Cardiac muscle cell (in vitro differentiated cells and primary cell): ENCODE measurements around the gene FAM153A. TPM values are rescaled to one million over a fixed set of nuclear protein-coding genes. Genes with fewer than 3 reads are reported as not detected.
"Not testable (repeated sequence)": the region's sequence is repeated elsewhere in the genome, so short reads cannot be mapped to it uniquely, and the experiment has no call there.

Experiments
- DNase-seq, 2 donors: peaks; one replicate each; pipeline versions ENCODE4 v3.0.0 to v3.0.0-alpha.2; 2010 to 2017; ENCODE audit warnings: low read depth in 1 of 2, low spot score in 1 of 2
- H3K27ac ChIP-seq: fragments of 200-600 bp; sonication (generic); 2 replicates; pipeline ENCODE4 v1.5.1; 2016
- H3K27me3 ChIP-seq: fragments of 200-600 bp; sonication (generic); 2 replicates; pipeline ENCODE4 v1.6.0; 2016; ENCODE audit warnings: control low read depth
- H3K36me3 ChIP-seq: fragments of 200-600 bp; sonication (generic); 2 replicates; pipeline ENCODE4 v1.5.1; 2016; ENCODE audit warnings: control low read depth
- H3K4me1 ChIP-seq: fragments of 200-600 bp; sonication (generic); 2 replicates; pipeline ENCODE4 v1.8.1; 2017; ENCODE audit warnings: low read depth, mild to moderate bottlenecking, mixed run types
- H3K4me3 ChIP-seq: fragments of 200-600 bp; sonication (generic); 2 replicates; pipeline ENCODE4 v1.5.1; 2016; ENCODE audit warnings: mild to moderate bottlenecking
- H3K9me3 ChIP-seq: fragments of 200-600 bp; sonication (generic); 2 replicates; pipeline ENCODE4 v1.5.1; 2017; ENCODE audit warnings: low read depth, mild to moderate bottlenecking, control low read depth
- polyA plus RNA-seq: library from polyadenylated mRNA; unstranded; fragments of >200 nt; fragmentation: Nextera tagmentation; extraction: Ambion mirVana; gene quantifications from 2 replicates; pipeline ENCODE4 v1.2.1, GENCODE V29; 2016
- total RNA-seq: library from RNA; depleted of rRNA; stranded (reverse); fragments of >200 nt; gene quantifications from 2 replicates; pipeline ENCODE4 v1.2.3, GENCODE V29; 2016

FAM153A gene
- total and polyA plus RNA-seq, 2 experiments from 2014 or later, result 6.6 to 12.6 TPM

GRCh38 chr5:177793272-177793671, 10.6 kb upstream of the FAM153A start:
- not testable (repeated sequence) for DNase-seq, H3K36me3 ChIP-seq, H3K9me3 ChIP-seq, H3K4me1 ChIP-seq, H3K4me3 ChIP-seq, H3K27ac ChIP-seq, H3K27me3 ChIP-seq

- H3K36me3 ChIP-seq, H3K9me3 ChIP-seq, H3K27ac ChIP-seq, H3K4me3 ChIP-seq, DNase-seq, H3K27me3 ChIP-seq, H3K4me1 ChIP-seq: not testable (repeated sequence)
Measured at GRCh38 chr5:177791649-177792048, 8.9 kb upstream of the FAM153A start.

GRCh38 chr5:177782169-177782568, 530 bp downstream of the FAM153A start:
- not testable (repeated sequence) for H3K4me1 ChIP-seq, H3K9me3 ChIP-seq, H3K4me3 ChIP-seq, H3K36me3 ChIP-seq, H3K27me3 ChIP-seq, DNase-seq, H3K27ac ChIP-seq

GRCh38 chr5:177771206-177771605, 11.5 kb downstream of the FAM153A start:
- not testable (repeated sequence) for H3K4me1 ChIP-seq, H3K27ac ChIP-seq, H3K4me3 ChIP-seq, H3K36me3 ChIP-seq, H3K9me3 ChIP-seq, H3K27me3 ChIP-seq
- DNase-seq, result peak in 1 of 2 donors; percentile 68

- H3K36me3 ChIP-seq, H3K9me3 ChIP-seq, H3K4me1 ChIP-seq, DNase-seq, H3K4me3 ChIP-seq, H3K27me3 ChIP-seq, H3K27ac ChIP-seq: not testable (repeated sequence)
Measured at GRCh38 chr5:177770646-177771045, 12.1 kb downstream of the FAM153A start.

GRCh38 chr5:177763737-177764508, 18.8 kb downstream of the FAM153A start:
- not testable (repeated sequence) for DNase-seq, H3K36me3 ChIP-seq, H3K27me3 ChIP-seq, H3K27ac ChIP-seq, H3K9me3 ChIP-seq, H3K4me3 ChIP-seq, H3K4me1 ChIP-seq

GRCh38 chr5:177760954-177761353, 21.7 kb downstream of the FAM153A start:
- not testable (repeated sequence) for H3K27me3 ChIP-seq, DNase-seq, H3K36me3 ChIP-seq, H3K4me1 ChIP-seq, H3K27ac ChIP-seq, H3K4me3 ChIP-seq, H3K9me3 ChIP-seq

- H3K36me3 ChIP-seq, DNase-seq, H3K27me3 ChIP-seq, H3K4me3 ChIP-seq, H3K4me1 ChIP-seq, H3K27ac ChIP-seq, H3K9me3 ChIP-seq: not testable (repeated sequence)
Measured at GRCh38 chr5:177747354-177747753, 35.3 kb downstream of the FAM153A start.

GRCh38 chr5:177724858-177725257, 57.8 kb downstream of the FAM153A start:
- not testable (repeated sequence) for H3K4me1 ChIP-seq, H3K27ac ChIP-seq, H3K4me3 ChIP-seq, H3K36me3 ChIP-seq, H3K9me3 ChIP-seq, DNase-seq, H3K27me3 ChIP-seq

- not testable (repeated sequence) for H3K4me3 ChIP-seq, H3K27ac ChIP-seq, H3K9me3 ChIP-seq, H3K27me3 ChIP-seq, DNase-seq, H3K36me3 ChIP-seq, H3K4me1 ChIP-seq
Measured at GRCh38 chr5:177723831-177724485, 58.7 kb downstream of the FAM153A start.

GRCh38 chr5:177722829-177723228, 59.9 kb downstream of the FAM153A start:
- not testable (repeated sequence) for H3K4me1 ChIP-seq, H3K36me3 ChIP-seq, H3K27ac ChIP-seq, H3K9me3 ChIP-seq, DNase-seq, H3K27me3 ChIP-seq, H3K4me3 ChIP-seq

GRCh38 chr5:177719989-177720388, 62.7 kb downstream of the FAM153A start:
- not testable (repeated sequence) for H3K9me3 ChIP-seq

GRCh38 chr5:177715423-177715822, 67.3 kb downstream of the FAM153A start:
- not testable (repeated sequence) for H3K36me3 ChIP-seq, H3K27me3 ChIP-seq, H3K27ac ChIP-seq, H3K4me3 ChIP-seq, H3K4me1 ChIP-seq, H3K9me3 ChIP-seq, DNase-seq

More at GRCh38 chr5:177719989-177720388, 62.7 kb downstream of the FAM153A start:
- H3K27me3 ChIP-seq, H3K27ac ChIP-seq, H3K4me3 ChIP-seq, H3K36me3 ChIP-seq, H3K4me1 ChIP-seq, DNase-seq: not testable (repeated sequence)

GRCh38 chr5:177696100-177696499, 86.6 kb downstream of the FAM153A start:
- H3K27ac ChIP-seq, H3K27me3 ChIP-seq, H3K36me3 ChIP-seq, H3K4me1 ChIP-seq, H3K4me3 ChIP-seq, DNase-seq, H3K9me3 ChIP-seq: not testable (repeated sequence)
